PFSK-1 (cell line): ENCODE data around the gene MCM10.

Source experiments
- POLR2AphosphoS5 ChIP-seq: IDR thresholded peaks from 2 replicates; pipeline ENCODE4 v1.6.1; 2012; ENCODE audit warnings: low read depth, mild to moderate bottlenecking, control low read depth, low read length, moderate library complexity
- REST ChIP-seq, 2 experiments: IDR thresholded peaks; 2 replicates each; pipeline versions ENCODE4 v1.6.1 to v1.8.0; 2011 to 2012; ENCODE audit warnings: low read depth in 2 of 2, low read length in 2 of 2, control low read depth in 1 of 2, inconsistent platforms in 1 of 2, mild to moderate bottlenecking in 1 of 2, moderate library complexity in 1 of 2; ENCODE audit not compliant: insufficient read depth in 1 of 2
- SIN3A ChIP-seq: IDR thresholded peaks from 2 replicates; pipeline ENCODE4 v1.6.1; 2012; ENCODE audit warnings: mild to moderate bottlenecking, low read length, moderate library complexity, borderline replicate concordance; ENCODE audit not compliant: insufficient read depth

- TF ChIP-seq SIN3A, result no peak
- TF ChIP-seq REST (IDR thresholded peaks at IDR 0.05; ENCODE audit: insufficient read depth in 1 of 2, low read depth in 2 of 2, low read length in 2 of 2), result no peak
- no peak for TF ChIP-seq POLR2AphosphoS5
Observed at GRCh38 chr10:13187135-13187534, 25.8 kb downstream of the MCM10 start.
